Breast epithelium (tissue), 4 donors: ENCODE measurements around the gene CLHC1. TPM values are rescaled to one million over a fixed set of nuclear protein-coding genes. Genes with fewer than 3 reads are reported as not detected.
"Not testable (repeated sequence)": the region's sequence is repeated elsewhere in the genome, so short reads cannot be mapped to it uniquely, and the experiment has no call there.

Experiments used
- DNase-seq, 2 donors: peaks; one replicate each; pipeline ENCODE4 v3.0.0-alpha.2; 2019; ENCODE audit warnings: low spot score in 2 of 2
- H3K27ac ChIP-seq, 2 donors: fragments of 200-600 bp; sonication (generic) in 1 of 2; one replicate each; pipeline ENCODE4 v1.5.1; 2016 to 2019; ENCODE audit warnings: mild to moderate bottlenecking in 1 of 2
- H3K27me3 ChIP-seq, 2 donors: fragments of 200-600 bp; sonication (generic) in 1 of 2; one replicate each; pipeline versions ENCODE4 v1.5.1 to v1.6.0; 2017 to 2019; ENCODE audit warnings: control low read depth in 1 of 2, mild to moderate bottlenecking in 1 of 2
- H3K36me3 ChIP-seq: fragments of 200-600 bp; one replicate; pipeline ENCODE4 v1.5.1; 2019
- H3K4me1 ChIP-seq, 2 donors: fragments of 200-600 bp; sonication (generic); one replicate each; pipeline ENCODE4 v1.5.1; 2016 to 2019; ENCODE audit warnings: control low read depth in 1 of 2
- H3K4me3 ChIP-seq, 3 donors: fragments of 200-600 bp; sonication (generic); 1 replicate in 2 of 3; 2 replicates in 1 of 3; pipeline ENCODE4 v1.5.1; 2016 to 2019; ENCODE audit warnings: mild to moderate bottlenecking in 3 of 3, moderate library complexity in 2 of 3
- H3K9me3 ChIP-seq, 2 donors: fragments of 200-600 bp; sonication (generic) in 1 of 2; one replicate each; pipeline ENCODE4 v1.5.1; 2016 to 2019; ENCODE audit warnings: control low read depth in 1 of 2
- CTCF ChIP-seq, 3 donors: fragments of 450-650 bp; IDR thresholded peaks; one replicate each; pipeline ENCODE4 v1.5.1; 2016 to 2017; ENCODE audit warnings: antibody characterized with exemption in 3 of 3, mild to moderate bottlenecking in 3 of 3, moderate library complexity in 3 of 3
- POLR2A ChIP-seq: fragments of 450-650 bp; IDR thresholded peaks from one replicate; pipeline ENCODE4 v1.6.1; 2016; ENCODE audit warnings: antibody characterized with exemption, mild to moderate bottlenecking, moderate library complexity
- POLR2AphosphoS5 ChIP-seq, 3 donors: sonication (generic); formaldehyde crosslinking; IDR thresholded peaks; one replicate each; pipeline ENCODE4 v1.6.1; 2017; ENCODE audit warnings: antibody characterized with exemption in 3 of 3
- intact Hi-C: fragments of 100-400 bp; cut with DNase I; formaldehyde crosslinking; loops from one replicate; pipeline ENCODE4 v1.15.1; 2023; ENCODE audit warnings: low total_unique reads
- total RNA-seq, 3 donors: library from RNA; depleted of rRNA; stranded (reverse); fragments of >200 nt; gene quantifications; one replicate each; pipeline ENCODE4 v1.1.0, GENCODE V29; 2016

The CLHC1 gene
- total RNA-seq, 3 donors from 2014 or later = 3.5 to 20.8 (median 17.7) TPM

- Histone ChIP-seq H3K4me3 (peak overlapping the region; percentile 40 to 63 (median 41)), H3K4me1 (peaks cover 5% of the 10 kb centered on the region in 2 donors), H3K36me3 (no peaks in the 10 kb centered on the region), H3K9me3 (no peaks in the 10 kb centered on the region), H3K27me3 (no peaks in the 10 kb centered on the region), H3K27ac (peak overlapping the region; percentile 78 to 89)
- peak in 1 of 2 donors; percentile 49 for DNase-seq
- TF ChIP-seq CTCF (IDR thresholded peaks at IDR 0.05) = no peak
- peak; percentile 20 to 62 (median 51) for TF ChIP-seq POLR2AphosphoS5 (IDR thresholded peaks at IDR 0.05)
- intact Hi-C loops = no loop called here
Measured at GRCh38 chr2:55133467-55134315, 98.4 kb downstream of the CLHC1 start.

DNA sequence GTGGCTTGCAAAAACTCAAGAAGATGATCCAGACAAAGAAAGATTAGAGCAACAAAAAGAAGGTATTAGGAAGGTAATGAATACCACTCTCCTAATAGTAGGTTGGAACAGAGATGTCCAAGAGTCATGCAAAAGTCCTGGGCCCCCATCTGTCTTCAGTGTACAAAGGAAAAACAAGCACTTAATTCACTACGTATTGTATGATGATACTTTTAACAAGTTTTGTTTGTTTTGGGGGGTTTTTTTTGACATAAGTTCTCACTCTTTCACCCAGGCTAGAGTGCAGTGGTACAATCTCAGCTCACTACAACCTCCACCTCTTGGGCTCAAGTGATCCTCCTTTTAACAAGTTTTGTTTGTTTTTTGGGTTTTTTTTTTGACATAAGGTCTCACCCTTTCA is 101.2 kb downstream of the CLHC1 start:
- Histone ChIP-seq H3K36me3 (no peaks in the 10 kb centered on the region), H3K9me3 (no peaks in the 10 kb centered on the region), H3K4me3 (no peak overlapping the region), H3K27ac (no peak overlapping the region), H3K27me3 (no peaks in the 10 kb centered on the region), H3K4me1 (peaks cover 5% of the 10 kb centered on the region in 2 donors)
- intact Hi-C loops = no loop called here
- TF ChIP-seq CTCF (IDR thresholded peaks at IDR 0.05) = no peak
- no peak for TF ChIP-seq POLR2A
- no peak for TF ChIP-seq POLR2AphosphoS5 (IDR thresholded peaks at IDR 0.05)
- no peak for DNase-seq

DNA sequence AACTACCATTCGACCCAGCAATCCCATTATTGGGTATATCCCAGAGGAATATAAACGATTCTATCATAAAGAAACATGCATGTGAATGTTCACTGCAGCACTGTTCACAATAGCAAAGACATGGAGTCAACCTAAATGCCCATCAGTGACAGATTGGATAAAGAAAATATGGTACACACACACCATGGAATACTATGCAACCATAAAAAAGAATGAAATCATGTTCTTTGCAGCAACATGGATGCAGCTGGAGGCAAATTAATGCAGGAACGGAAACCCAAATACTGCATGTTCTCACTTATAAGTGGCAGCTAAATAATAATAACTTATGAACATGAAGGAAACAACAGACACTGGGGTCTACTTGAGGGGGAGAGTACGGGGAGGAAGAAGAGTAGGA is 105.5 kb downstream of the CLHC1 start:
- H3K36me3 ChIP-seq, H3K27me3 ChIP-seq, H3K9me3 ChIP-seq, DNase-seq, intact Hi-C loops, H3K27ac ChIP-seq, H3K4me3 ChIP-seq, H3K4me1 ChIP-seq: not testable (repeated sequence)

Other genes with a start within 250 kb of the CLHC1 start
- 100 to 1,000 TPM; 188 to 419 (median 201) TPM for gene RTN4, start 181.8 kb downstream of the CLHC1 start, total RNA-seq
- 1,000 to 10,000 TPM; 1,531 to 3,365 (median 3,229) TPM for gene RPS27A, start 395 bp upstream of the CLHC1 start, total RNA-seq
- gene MTIF2, start 36.9 kb upstream of the CLHC1 start, total RNA-seq = 10 to 100 TPM; 23.2 to 25.3 (median 23.6) TPM
- gene CCDC88A, start 187.6 kb upstream of the CLHC1 start, total RNA-seq = 10 to 100 TPM; 36.1 to 74.6 (median 50.1) TPM